Right renal cortex interstitium (tissue), 3 donors: ENCODE results near the gene FOLH1. TPM values are rescaled to one million over a fixed set of nuclear protein-coding genes. Genes with fewer than 3 reads are reported as not detected.
"Not testable (repeated sequence)": the region's sequence is repeated elsewhere in the genome, so short reads cannot be mapped to it uniquely, and the experiment has no call there.

Source experiments
- DNase-seq, 3 donors: peaks; one replicate each; pipeline ENCODE4 v3.0.0-alpha.2; 2013; ENCODE audit warnings: low read depth in 3 of 3, low spot score in 2 of 3
- polyA plus RNA-seq, 3 donors: library from polyadenylated mRNA; unstranded; fragments of 120-200 nt; gene quantifications; one replicate each; pipeline ENCODE4 v1.2.1, GENCODE V29; 2013; ENCODE audit not compliant: insufficient read length in 3 of 3

Gene FOLH1
- polyA plus RNA-seq, 3 donors: 19.2 to 26.1 (median 22.2) TPM

GRCh38 chr11:49184756-49185155 is 23.6 kb downstream of the FOLH1 start:
- not testable (repeated sequence) for DNase-seq

- not testable (repeated sequence) for DNase-seq
Observed at GRCh38 chr11:49177936-49178335, 30.5 kb downstream of the FOLH1 start.

- not testable (repeated sequence) for DNase-seq
Observed at GRCh38 chr11:49175378-49175777, 33.0 kb downstream of the FOLH1 start.

- not testable (repeated sequence) for DNase-seq
Observed at GRCh38 chr11:49174691-49175366, 33.6 kb downstream of the FOLH1 start.

- peak in 2 of 3 donors; percentile 1 to 3 for DNase-seq
Observed at GRCh38 chr11:49171613-49172012, 36.8 kb downstream of the FOLH1 start.

GRCh38 chr11:49169579-49169978 is 38.8 kb downstream of the FOLH1 start:
- DNase-seq: not testable (repeated sequence)

GRCh38 chr11:49168992-49169391 is 39.4 kb downstream of the FOLH1 start:
- DNase-seq: not testable (repeated sequence)

GRCh38 chr11:49151211-49151610 is 57.2 kb downstream of the FOLH1 start:
- no peak for DNase-seq

- DNase-seq: not testable (repeated sequence)
Observed at GRCh38 chr11:49102356-49102755, 106.0 kb downstream of the FOLH1 start.

Other genes with a start within 250 kb of the FOLH1 start
- not detected for gene TRIM51G, start 224.7 kb downstream of the FOLH1 start, polyA plus RNA-seq
- not detected for gene TRIM49B, start 179.8 kb downstream of the FOLH1 start, polyA plus RNA-seq
- gene TRIM64C, start 149.5 kb downstream of the FOLH1 start, polyA plus RNA-seq: not detected